ENCODE data around the gene IBA57. TPM values are rescaled to one million over a fixed set of nuclear protein-coding genes. Genes with fewer than 3 reads are reported as not detected.

Gene IBA57
- total RNA-seq, 2 donors from 2014 or later = 3.5 to 12.2 TPM

DNA sequence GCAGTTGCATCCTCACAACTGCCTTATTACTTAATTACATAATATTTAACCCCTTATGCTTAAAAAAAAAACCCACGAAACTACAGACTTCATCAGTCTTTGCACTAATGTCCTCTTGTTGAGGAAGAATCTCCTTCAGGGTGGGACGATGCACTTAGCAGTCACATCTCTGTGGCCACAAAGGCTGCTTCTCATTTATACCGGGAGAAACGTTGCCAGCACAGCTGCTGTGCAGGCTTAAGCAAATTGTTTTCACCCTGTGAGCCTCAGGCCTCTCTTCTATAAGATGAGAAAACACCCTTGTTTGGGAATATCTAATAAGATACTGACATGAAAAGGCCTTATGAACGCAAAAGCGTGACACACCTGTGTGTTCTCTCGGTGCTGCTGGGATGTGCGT lies 39.4 kb downstream of the IBA57 start:
- ATAC-seq (ENCODE audit: insufficient number of reproducible peaks, low FRiP score, low read depth) = no peak
- no peaks in the 10 kb centered on the region for H3K4me1 ChIP-seq (ENCODE audit: control insufficient read depth in 1 of 2, low read depth in 2 of 2)
- TF ChIP-seq, protein P1, sequence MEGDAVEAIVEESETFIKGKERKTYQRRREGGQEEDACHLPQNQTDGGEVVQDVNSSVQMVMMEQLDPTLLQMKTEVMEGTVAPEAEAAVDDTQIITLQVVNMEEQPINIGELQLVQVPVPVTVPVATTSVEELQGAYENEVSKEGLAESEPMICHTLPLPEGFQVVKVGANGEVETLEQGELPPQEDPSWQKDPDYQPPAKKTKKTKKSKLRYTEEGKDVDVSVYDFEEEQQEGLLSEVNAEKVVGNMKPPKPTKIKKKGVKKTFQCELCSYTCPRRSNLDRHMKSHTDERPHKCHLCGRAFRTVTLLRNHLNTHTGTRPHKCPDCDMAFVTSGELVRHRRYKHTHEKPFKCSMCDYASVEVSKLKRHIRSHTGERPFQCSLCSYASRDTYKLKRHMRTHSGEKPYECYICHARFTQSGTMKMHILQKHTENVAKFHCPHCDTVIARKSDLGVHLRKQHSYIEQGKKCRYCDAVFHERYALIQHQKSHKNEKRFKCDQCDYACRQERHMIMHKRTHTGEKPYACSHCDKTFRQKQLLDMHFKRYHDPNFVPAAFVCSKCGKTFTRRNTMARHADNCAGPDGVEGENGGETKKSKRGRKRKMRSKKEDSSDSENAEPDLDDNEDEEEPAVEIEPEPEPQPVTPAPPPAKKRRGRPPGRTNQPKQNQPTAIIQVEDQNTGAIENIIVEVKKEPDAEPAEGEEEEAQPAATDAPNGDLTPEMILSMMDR (IDR thresholded peaks at IDR 0.05) = no peak
- H3K36me3 ChIP-seq = no peaks in the 10 kb centered on the region
- no peak overlapping the region for H3K27ac ChIP-seq
- no peak overlapping the region for H3K4me3 ChIP-seq
- no peaks in the 10 kb centered on the region for H3K27me3 ChIP-seq (replicated peaks; ENCODE audit: insufficient read depth)
- H3K9me3 ChIP-seq = no peaks in the 10 kb centered on the region
- DNase-seq (ENCODE audit: low spot score) = no peak

DNA sequence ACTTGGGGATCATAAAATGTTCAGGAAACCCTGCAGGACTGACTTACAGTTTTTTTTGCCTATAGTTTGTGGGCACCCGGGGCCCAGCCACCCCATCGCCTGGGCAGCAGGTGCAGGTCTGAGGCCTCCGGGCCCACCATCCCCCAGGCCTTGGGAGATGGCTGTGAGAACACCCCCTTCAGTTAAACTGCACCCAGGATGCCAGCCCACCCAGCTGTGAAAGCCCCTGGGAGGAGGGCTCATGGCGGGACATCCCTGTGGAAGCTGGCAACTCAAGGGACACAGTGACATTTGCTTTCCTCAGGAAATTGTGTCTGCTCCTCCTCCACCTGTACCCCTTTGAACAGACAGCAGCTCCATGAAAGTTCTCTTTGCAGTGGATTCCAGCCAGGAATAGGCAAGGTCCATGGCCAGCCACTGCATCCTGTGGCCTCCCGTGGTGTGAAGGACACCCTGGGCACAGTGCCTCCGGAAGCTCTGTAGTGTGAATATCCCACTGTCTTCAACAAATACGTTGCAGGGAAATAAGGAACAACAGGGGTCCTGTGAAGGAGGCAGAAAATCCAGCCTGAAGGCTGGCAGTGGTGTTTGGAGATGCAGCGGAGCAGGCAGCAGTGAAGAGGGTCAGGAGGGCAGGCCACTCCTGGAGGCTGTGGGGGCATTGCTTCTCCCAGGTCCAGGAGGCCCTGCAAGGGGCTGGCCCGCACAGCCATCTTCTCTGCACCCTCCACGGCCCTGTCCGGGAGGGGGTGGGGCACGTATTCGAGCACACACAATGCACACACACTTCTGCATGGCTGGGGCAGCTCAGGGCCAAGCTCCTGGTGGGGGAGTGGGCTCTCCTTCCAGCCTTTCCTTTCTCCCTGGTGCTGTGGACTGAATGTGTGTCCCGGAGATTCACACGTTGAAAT lies 40.2 kb downstream of the IBA57 start:
- ATAC-seq (ENCODE audit: insufficient number of reproducible peaks, low FRiP score, low read depth) (no peak), DNase-seq (ENCODE audit: low spot score) (no peak)
- Histone ChIP-seq H3K4me3 (no peak overlapping the region), H3K36me3 (no peaks in the 10 kb centered on the region), H3K27me3 (replicated peaks; ENCODE audit: insufficient read depth) (no peaks in the 10 kb centered on the region), H3K4me1 (ENCODE audit: control insufficient read depth in 1 of 2, low read depth in 2 of 2) (no peaks in the 10 kb centered on the region), H3K9me3 (no peaks in the 10 kb centered on the region), H3K27ac (no peak overlapping the region)
- TF ChIP-seq, protein P1 (IDR thresholded peaks at IDR 0.05) = no peak

DNA sequence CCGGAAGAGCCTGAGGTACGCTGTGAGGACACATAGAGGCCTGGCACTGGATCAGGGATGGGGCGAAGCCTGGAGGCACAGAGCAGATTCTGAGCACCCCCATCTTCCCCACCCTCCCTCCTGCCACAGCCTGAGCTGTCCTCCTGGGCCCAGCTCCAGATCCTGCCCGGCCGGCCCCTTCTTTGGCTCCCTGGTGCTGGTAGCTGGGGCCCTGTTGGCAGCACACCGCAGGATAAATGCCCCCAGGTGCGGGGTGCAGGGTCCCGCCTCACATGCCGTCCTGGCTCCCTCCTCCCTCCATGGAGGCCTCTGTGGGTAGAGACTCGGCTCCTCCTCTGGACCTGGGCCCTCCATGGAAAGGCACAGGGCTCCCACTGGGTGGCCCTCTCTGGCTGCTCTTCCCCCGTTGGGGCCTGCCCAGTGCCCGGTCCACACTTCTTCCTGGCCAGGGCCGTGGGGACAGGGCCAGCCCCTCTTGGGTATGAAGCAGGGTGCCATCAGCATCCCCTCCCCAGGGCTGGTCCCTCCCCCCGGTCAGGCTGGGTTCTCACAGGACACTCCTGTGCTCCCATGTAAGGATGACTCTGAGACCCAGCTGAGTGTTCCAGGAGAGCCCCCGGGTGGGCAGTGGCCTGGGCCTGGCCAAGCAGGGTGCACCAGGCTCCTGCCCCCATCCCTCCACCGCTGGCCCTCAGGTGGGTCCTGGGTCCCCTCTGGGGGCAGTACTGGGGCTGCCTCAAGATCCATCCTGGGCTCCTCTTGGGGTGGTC lies 41.2 kb downstream of the IBA57 start:
- ATAC-seq (ENCODE audit: insufficient number of reproducible peaks, low FRiP score, low read depth) = no peak
- TF ChIP-seq, protein P1 (IDR thresholded peaks at IDR 0.05) = no peak
- DNase-seq (ENCODE audit: low spot score) = no peak

DNA sequence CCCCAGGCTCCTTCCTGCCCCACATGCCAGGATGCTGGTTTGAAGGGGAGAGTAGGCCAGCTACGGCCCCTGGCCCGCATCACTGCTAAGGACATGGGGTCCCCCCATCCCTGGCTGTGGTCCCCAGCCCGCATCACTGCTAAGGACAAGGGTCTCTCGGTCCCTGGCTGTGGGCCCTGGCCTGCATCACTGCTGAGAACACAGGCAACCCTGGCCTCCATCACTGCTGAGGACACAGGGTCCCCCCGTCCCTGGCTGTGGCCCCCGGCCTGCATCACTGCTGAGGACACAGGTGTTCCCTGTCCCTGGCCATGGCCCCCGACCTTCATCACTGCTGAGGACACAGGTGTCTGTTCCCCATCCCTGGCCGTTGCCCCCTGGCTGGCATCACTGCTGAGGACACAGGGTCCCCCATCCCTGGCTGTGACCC lies 41.8 kb downstream of the IBA57 start:
- H3K4me1 ChIP-seq (ENCODE audit: control insufficient read depth in 1 of 2, low read depth in 2 of 2) = no peaks in the 10 kb centered on the region
- ATAC-seq (ENCODE audit: insufficient number of reproducible peaks, low FRiP score, low read depth) = no peak
- no peak for DNase-seq (ENCODE audit: low spot score)
- H3K27ac ChIP-seq = no peak overlapping the region
- no peaks in the 10 kb centered on the region for H3K9me3 ChIP-seq
- H3K27me3 ChIP-seq (replicated peaks; ENCODE audit: insufficient read depth) = no peaks in the 10 kb centered on the region
- TF ChIP-seq, protein P1 (IDR thresholded peaks at IDR 0.05) = no peak
- no peak overlapping the region for H3K4me3 ChIP-seq
- H3K36me3 ChIP-seq = no peaks in the 10 kb centered on the region

More for the DNA sequence above, 41.2 kb downstream of the IBA57 start:
- Histone ChIP-seq H3K27ac (no peak overlapping the region), H3K4me1 (ENCODE audit: control insufficient read depth in 1 of 2, low read depth in 2 of 2) (no peaks in the 10 kb centered on the region), H3K9me3 (no peaks in the 10 kb centered on the region), H3K4me3 (no peak overlapping the region), H3K36me3 (no peaks in the 10 kb centered on the region), H3K27me3 (replicated peaks; ENCODE audit: insufficient read depth) (no peaks in the 10 kb centered on the region)

Data from thoracic aorta (tissue), 2 donors.